GM12878 (cell line): ENCODE measurements around the gene TRIM61. TPM values are rescaled to one million over a fixed set of nuclear protein-coding genes. Genes with fewer than 3 reads are reported as not detected.

Experiments used
- ATAC-seq: fragments of 200-7000 bp; cut with Tn5 transposase; 3 replicates; pipeline ENCODE4 v1.9.1; 2020; ENCODE audit warnings: mild to moderate bottlenecking, moderate library complexity
- BruUV-seq: library from RNA; stranded (reverse); fragments of 400-500 nt; replicated peaks from 2 replicates; lab custom pipeline; 2021; lab: Mats Ljungman, UMichigan
- CTCF ChIA-PET: fragments of 300-600 bp; sonication (Branson Sonifier 250); formaldehyde crosslinking; extraction: SDS; loops from one replicate; lab custom pipeline; 2021; ENCODE audit warnings: inconsistent platforms; lab: Yijun Ruan, JAX
- POLR2A ChIA-PET: fragments of 350-600 bp; formaldehyde crosslinking; extraction: SDS; loops from one replicate; lab custom pipeline; 2021; ENCODE audit warnings: inconsistent platforms; lab: Charles Lee
- RAD21 ChIA-PET: fragments of 300-600 bp; sonication (Branson Sonifier 250); formaldehyde crosslinking; loops from one replicate; lab custom pipeline; 2023; ENCODE audit warnings: antibody characterized with exemption; ENCODE audit not compliant: unreplicated experiment; lab: Charles Lee
- SMC1A ChIA-PET: fragments of 300-600 bp; sonication (Branson Sonifier 250); formaldehyde crosslinking; loops from one replicate; lab custom pipeline; 2023; ENCODE audit not compliant: unreplicated experiment, uncharacterized antibody; lab: Charles Lee
- DNase-seq: peaks from one replicate; pipeline ENCODE4 v3.0.0-alpha.2; 2011; ENCODE audit warnings: low read depth, low spot score
- FAIRE-seq: peaks from 3 replicates; lab custom pipeline; 2011; peaks lifted over from hg19 to GRCh38; lab: Jason Lieb, UNC
- H2AFZ ChIP-seq: 2 replicates; pipeline ENCODE4 v1.6.0; 2011; ENCODE audit warnings: low read depth, low read length, control low read depth; ENCODE audit not compliant: control insufficient read depth
- H3K27ac ChIP-seq: 2 replicates; pipeline ENCODE4 v1.5.1; 2011; ENCODE audit warnings: control low read depth; ENCODE audit not compliant: control insufficient read depth, insufficient read depth
- H3K27me3 ChIP-seq, 2 experiments: replicated peaks in 1 of 2; 2 replicates each; pipeline versions ENCODE4 v1.6.0 to v1.6.1; 2011; ENCODE audit warnings: low read length in 1 of 2; ENCODE audit not compliant: control insufficient read depth in 2 of 2, insufficient read depth in 2 of 2
- H3K36me3 ChIP-seq, 2 experiments: 2 replicates each; pipeline ENCODE4 v1.5.1; 2011; ENCODE audit warnings: low read length in 1 of 2; ENCODE audit not compliant: control insufficient read depth in 2 of 2, insufficient read depth in 2 of 2
- H3K4me1 ChIP-seq: 2 replicates; pipeline ENCODE4 v1.6.1; 2011; ENCODE audit warnings: mild to moderate bottlenecking, low read length, moderate library complexity, mixed read lengths; ENCODE audit not compliant: control insufficient read depth, insufficient read depth
- H3K4me2 ChIP-seq: 2 replicates; pipeline ENCODE4 v1.6.0; 2011; ENCODE audit warnings: control low read depth; ENCODE audit not compliant: control insufficient read depth, insufficient read depth
- H3K4me3 ChIP-seq: fragments of 200-600 bp; sonication (generic); 2 replicates; pipeline ENCODE4 v1.5.1; 2016
- H3K79me2 ChIP-seq: 2 replicates; pipeline ENCODE4 v1.6.0; 2011; ENCODE audit warnings: low read length; ENCODE audit not compliant: control insufficient read depth, insufficient read depth
- H3K9ac ChIP-seq: 2 replicates; pipeline ENCODE4 v1.8.0; 2011; ENCODE audit warnings: low read length, control low read depth, mixed read lengths; ENCODE audit not compliant: control insufficient read depth, insufficient read depth
- H3K9me3 ChIP-seq: replicated peaks from 3 replicates; pipeline ENCODE4 v1.5.1; 2011; ENCODE audit warnings: mild to moderate bottlenecking, low read length; ENCODE audit not compliant: control insufficient read depth, insufficient read depth
- H4K20me1 ChIP-seq: 2 replicates; pipeline ENCODE4 v1.6.0; 2011; ENCODE audit not compliant: control insufficient read depth, insufficient read depth
- CTCF ChIP-seq, 3 experiments: IDR thresholded peaks in 2 of 3; conservative IDR thresholded peaks in 1 of 3; 2 replicates each; pipeline ENCODE4 v1.5.1; 2011; ENCODE audit warnings: low read depth in 3 of 3, low read length in 3 of 3, mild to moderate bottlenecking in 3 of 3, control low read depth in 2 of 3, moderate library complexity in 2 of 3, inconsistent platforms in 1 of 3, mixed read lengths in 1 of 3; ENCODE audit not compliant: control insufficient read depth in 2 of 3, insufficient read depth in 1 of 3; ENCODE audit errors: extremely low read depth in 1 of 3
- CUX1 ChIP-seq: IDR thresholded peaks from 2 replicates; pipeline ENCODE4 v1.6.1; 2012; ENCODE audit warnings: improper control_type of control experiment, low read depth, low read length; ENCODE audit not compliant: insufficient replicate concordance
- SIX5 ChIP-seq: IDR thresholded peaks from 2 replicates; pipeline ENCODE4 v1.6.1; 2011; ENCODE audit warnings: mild to moderate bottlenecking, low read depth, low read length, moderate library complexity; ENCODE audit not compliant: severe bottlenecking
- SMAD5 ChIP-seq: IDR thresholded peaks from 2 replicates; pipeline ENCODE4 v1.6.1; 2016; ENCODE audit warnings: antibody characterized with exemption, low read depth
- ZNF207 ChIP-seq: fragments of 450-650 bp; IDR thresholded peaks from 2 replicates; pipeline ENCODE4 v1.6.1; 2014; ENCODE audit warnings: antibody characterized with exemption, mild to moderate bottlenecking, borderline replicate concordance
- WGBS: methylation state at CpG from one replicate; pipeline ENCODE4 v1.1.6; 2016; ENCODE audit warnings: low lambda C conversion rate; ENCODE audit not compliant: insufficient replicate concordance, insufficient coverage; ENCODE audit errors: missing lambda C conversion rate; 5-methylcytosine and 5-hydroxymethylcytosine counted together
- in situ Hi-C: fragments of 300-500 bp; cut with MboI; formaldehyde crosslinking; loops from 9 replicates; pipeline ENCODE4 v1.14.3; 2018; ENCODE audit warnings: mixed read lengths
- intact Hi-C: fragments of 100-400 bp; cut with micrococcal nuclease; formaldehyde crosslinking; loops from one replicate; pipeline ENCODE4 v1.14.2; 2022; ENCODE audit not compliant: unreplicated experiment
- polyA plus RNA-seq, 11 experiments: library from polyadenylated mRNA; depleted of rRNA in 4 of 11; unstranded in 6 of 11; stranded (reverse) in 5 of 11; fragments of >200 nt; fragmentation: Nextera tagmentation in 4 of 11; fragmentation: Illumina TruSeq in 1 of 11; extraction: Ambion mirVana in 4 of 11; extraction: Trizol in 1 of 11; gene quantifications; 1 replicate in 1 of 11; 2 replicates in 10 of 11; pipeline versions ENCODE4 v1.2.1 to v1.2.3, GENCODE V29; 2011 to 2016; ENCODE audit warnings: inconsistent platforms in 2 of 11, missing spikeins in 2 of 11, low read depth in 1 of 11
- total RNA-seq, 4 experiments: library from RNA; depleted of rRNA in 3 of 4; stranded (reverse); fragments of >200 nt in 3 of 4; fragmentation: Illumina TruSeq in 1 of 4; extraction: Trizol in 1 of 4; gene quantifications; 2 replicates each; pipeline versions ENCODE4 v1.2.1 to v1.2.3, GENCODE V29; 2013 to 2021

The TRIM61 gene
- total and polyA plus RNA-seq, 10 of the 15 experiments (the other 5 are each of a cell fraction or from before 2014, with no cell fraction given) = 3.2 to 10.9 (median 5.7) TPM

- in situ Hi-C loops (no loop called here), intact Hi-C loops (no loop called here)
- no peak for TF ChIP-seq CTCF (IDR thresholded peaks at IDR 0.05 in 2 of 3, conservative IDR thresholded peaks at IDR 0.05 in 1 of 3; ENCODE audit: control insufficient read depth in 2 of 3, extremely low read depth in 1 of 3, insufficient read depth in 1 of 3, low read depth in 3 of 3, low read length in 3 of 3)
- no peaks in the 10 kb centered on the region for H3K9me3 ChIP-seq
- H3K27ac ChIP-seq = no peak overlapping the region
- H3K9ac ChIP-seq = no peak overlapping the region
- no peaks in the 10 kb centered on the region for H3K36me3 ChIP-seq
- WGBS = 25% methylated on average over 8 of the region's 8 CpGs
- H2AFZ ChIP-seq = no peak overlapping the region
- DNase-seq (no peak), FAIRE-seq (no peak), ATAC-seq (no peak)
- H3K4me3 ChIP-seq = no peak overlapping the region
- H3K27me3 ChIP-seq = peaks cover 0 to 3% of the 10 kb centered on the region in 2 experiments; a peak in 1 of 4 replicates
- POLR2A ChIA-PET = no interaction called here
- no peaks in the 10 kb centered on the region for H4K20me1 ChIP-seq
- SMC1A ChIA-PET = no interaction called here
- no TSS peak for BruUV-seq
- no peak overlapping the region for H3K4me2 ChIP-seq
- H3K4me1 ChIP-seq = no peaks in the 10 kb centered on the region
- RAD21 ChIA-PET = no interaction called here
- no peaks in the 10 kb centered on the region for H3K79me2 ChIP-seq
- CTCF ChIA-PET = no interaction called here
Observed at GRCh38 chr4:165010991-165011390, 33.5 kb upstream of the TRIM61 start.

- H3K9me3 ChIP-seq = no peaks in the 10 kb centered on the region
- H3K4me1 ChIP-seq = no peaks in the 10 kb centered on the region
- H2AFZ ChIP-seq = no peak overlapping the region
- in situ Hi-C loops (no loop called here), intact Hi-C loops (no loop called here)
- DNase-seq = no peak
- FAIRE-seq = no peak
- BruUV-seq = no TSS peak
- ChIA-PET POLR2A (interaction anchor here (0.6 kb wide), 1 partner anchor 27 kb away, joined by 5 read pairs; no protein-coding TSS in a partner anchor), CTCF (no interaction called here), RAD21 (no interaction called here), SMC1A (no interaction called here)
- no peak for ATAC-seq
- no peak overlapping the region for H3K27ac ChIP-seq
- H4K20me1 ChIP-seq = no peaks in the 10 kb centered on the region
- H3K4me2 ChIP-seq = no peak overlapping the region
- H3K27me3 ChIP-seq = peaks cover 0 to 3% of the 10 kb centered on the region in 2 experiments; a peak in 1 of 4 replicates
- H3K9ac ChIP-seq = no peak overlapping the region
- H3K79me2 ChIP-seq = no peaks in the 10 kb centered on the region
- no peak overlapping the region for H3K4me3 ChIP-seq
- H3K36me3 ChIP-seq = no peaks in the 10 kb centered on the region
- WGBS = 42% methylated on average over 2 of the region's 2 CpGs
- TF ChIP-seq CUX1 (no peak), SMAD5 (no peak), ZNF207 (no peak), CTCF (IDR thresholded peaks at IDR 0.05 in 2 of 3, conservative IDR thresholded peaks at IDR 0.05 in 1 of 3; ENCODE audit: control insufficient read depth in 2 of 3, extremely low read depth in 1 of 3, insufficient read depth in 1 of 3, low read depth in 3 of 3, low read length in 3 of 3) (no peak), SIX5 (no peak)
Observed at GRCh38 chr4:165010487-165010886, 33.0 kb upstream of the TRIM61 start.
